ENCODE results near the gene MRPL4.

MRPL4 gene

DNA sequence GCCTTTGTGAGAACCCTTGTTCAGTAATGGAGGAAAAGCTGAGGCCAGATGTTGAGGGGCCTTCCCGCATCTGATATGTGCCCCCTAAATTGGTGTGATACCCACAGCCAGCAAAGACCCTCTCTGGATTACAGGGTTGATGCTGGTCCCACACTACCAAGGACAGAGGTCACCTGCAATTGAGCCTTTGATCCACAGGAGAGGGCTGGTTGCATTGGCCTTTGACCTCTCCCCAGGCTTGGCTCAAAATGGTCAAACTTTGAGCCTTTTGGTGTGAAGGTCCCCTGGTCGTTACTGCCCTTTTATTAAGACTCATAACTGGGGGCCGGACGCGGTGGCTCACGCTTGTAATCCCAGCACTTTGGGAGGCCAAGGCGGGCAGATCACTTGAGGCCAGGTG, 8.4 kb upstream of the MRPL4 start:
- POLR2A ChIA-PET: no interaction called here

DNA sequence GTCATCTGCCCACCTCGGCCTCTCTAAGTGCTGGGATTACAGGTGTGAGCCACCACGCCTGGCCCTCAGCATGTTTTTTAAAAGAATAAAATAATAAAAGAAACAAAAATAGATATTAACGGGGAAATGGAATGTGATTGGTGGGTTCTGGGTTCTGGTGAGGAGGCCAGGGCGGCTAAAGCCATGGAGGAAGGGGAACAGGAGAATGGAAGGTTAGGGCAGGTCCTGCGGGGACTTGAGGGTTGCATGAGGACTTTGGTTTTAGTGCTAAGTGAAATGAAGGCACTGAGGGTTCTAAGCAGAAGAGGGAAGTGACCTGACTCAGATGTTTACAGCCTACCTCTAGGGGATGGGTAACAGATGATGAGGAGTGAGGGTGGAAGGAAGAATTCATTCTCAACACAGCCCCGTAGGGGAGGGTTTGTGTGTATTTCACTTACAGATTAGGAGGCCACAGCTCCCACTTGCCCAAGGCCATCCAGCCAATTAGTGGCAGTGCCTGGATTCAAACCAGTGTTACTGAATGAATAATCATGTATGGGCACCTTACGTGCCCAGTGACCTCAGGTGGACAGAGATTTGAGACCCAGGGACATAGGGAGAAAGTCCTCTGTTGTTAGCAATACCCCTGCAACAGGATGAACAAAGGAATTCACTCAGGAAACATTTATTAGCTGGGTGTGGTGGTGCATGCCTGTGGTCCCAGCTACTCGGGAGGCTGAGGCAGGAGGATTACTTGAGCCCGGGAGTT, 6.7 kb upstream of the MRPL4 start:
- ChIA-PET POLR2A (no interaction called here), CTCF (interaction anchor here (0.7 to 2.1 kb wide), 14 partner anchors 10 to 315 kb away, joined by 3 to 6 read pairs (median 4); no protein-coding TSS in a partner anchor)
- no peak for DNase-seq (ENCODE audit: low read depth, low spot score)
- TF ChIP-seq, protein P1, sequence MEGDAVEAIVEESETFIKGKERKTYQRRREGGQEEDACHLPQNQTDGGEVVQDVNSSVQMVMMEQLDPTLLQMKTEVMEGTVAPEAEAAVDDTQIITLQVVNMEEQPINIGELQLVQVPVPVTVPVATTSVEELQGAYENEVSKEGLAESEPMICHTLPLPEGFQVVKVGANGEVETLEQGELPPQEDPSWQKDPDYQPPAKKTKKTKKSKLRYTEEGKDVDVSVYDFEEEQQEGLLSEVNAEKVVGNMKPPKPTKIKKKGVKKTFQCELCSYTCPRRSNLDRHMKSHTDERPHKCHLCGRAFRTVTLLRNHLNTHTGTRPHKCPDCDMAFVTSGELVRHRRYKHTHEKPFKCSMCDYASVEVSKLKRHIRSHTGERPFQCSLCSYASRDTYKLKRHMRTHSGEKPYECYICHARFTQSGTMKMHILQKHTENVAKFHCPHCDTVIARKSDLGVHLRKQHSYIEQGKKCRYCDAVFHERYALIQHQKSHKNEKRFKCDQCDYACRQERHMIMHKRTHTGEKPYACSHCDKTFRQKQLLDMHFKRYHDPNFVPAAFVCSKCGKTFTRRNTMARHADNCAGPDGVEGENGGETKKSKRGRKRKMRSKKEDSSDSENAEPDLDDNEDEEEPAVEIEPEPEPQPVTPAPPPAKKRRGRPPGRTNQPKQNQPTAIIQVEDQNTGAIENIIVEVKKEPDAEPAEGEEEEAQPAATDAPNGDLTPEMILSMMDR (IDR thresholded peaks at IDR 0.05; ENCODE audit: insufficient read depth, low read length, missing control alignments): no peak
- no peak overlapping the region for H3K4me3 ChIP-seq (ENCODE audit: low read depth, low read length)

More for the DNA sequence above, 8.4 kb upstream of the MRPL4 start:
- TF ChIP-seq, protein P1 (IDR thresholded peaks at IDR 0.05; ENCODE audit: insufficient read depth, low read length, missing control alignments): no peak
- no peak for DNase-seq (ENCODE audit: low read depth, low spot score)
- CTCF ChIA-PET: interaction anchor here (0.8 to 2.1 kb wide), 4 partner anchors 15 to 243 kb away, joined by 3 to 6 read pairs (median 4); no protein-coding TSS in a partner anchor
- H3K4me3 ChIP-seq (ENCODE audit: low read depth, low read length): no peak overlapping the region

GRCh38 chr19:10246511-10246910, 5.5 kb upstream of the MRPL4 start:
- no peak for DNase-seq (ENCODE audit: low read depth, low spot score)
- no peak overlapping the region for H3K4me3 ChIP-seq (ENCODE audit: low read depth, low read length)
- ChIA-PET CTCF (interaction anchor here (1.0 to 1.9 kb wide), 6 partner anchors 12 to 316 kb away, joined by 3 to 6 read pairs (median 4); no protein-coding TSS in a partner anchor), POLR2A (no interaction called here)
- TF ChIP-seq, protein P1 (IDR thresholded peaks at IDR 0.05; ENCODE audit: insufficient read depth, low read length, missing control alignments): no peak

GRCh38 chr19:10252707-10253106, 693 bp downstream of the MRPL4 start:
- ChIA-PET CTCF (interaction anchor here (19.7 kb wide), 1 partner anchor 134 kb away, joined by 1180 read pairs; the partner anchor contains the start of genes CDC37 and TYK2), POLR2A (no interaction called here)
- TF ChIP-seq, protein P1 (IDR thresholded peaks at IDR 0.05; ENCODE audit: insufficient read depth, low read length, missing control alignments): no peak
- H3K4me3 ChIP-seq (ENCODE audit: low read depth, low read length): peak overlapping the region; percentile 99
- DNase-seq (ENCODE audit: low read depth, low spot score): no peak

DNA sequence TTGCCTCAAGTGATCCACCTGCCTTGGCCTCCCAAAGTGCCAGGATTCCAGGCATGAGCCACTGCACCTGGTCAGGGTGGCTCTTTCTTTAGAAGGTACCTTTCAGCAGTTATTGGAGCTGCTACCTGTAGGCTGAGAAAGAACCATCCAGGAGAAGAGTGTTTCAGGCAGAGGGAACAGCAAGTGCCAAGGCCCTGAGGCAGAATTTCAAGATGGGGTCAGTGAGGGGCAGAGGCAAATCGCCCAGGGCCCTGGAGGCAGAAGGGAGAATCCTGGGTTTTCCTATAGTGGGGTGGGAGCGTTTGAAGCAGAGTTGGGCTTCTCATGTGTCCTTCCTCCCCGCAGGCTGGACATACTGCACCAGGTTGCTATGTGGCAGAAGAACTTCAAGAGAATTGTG, 2.2 kb downstream of the MRPL4 start:
- no peak for DNase-seq (ENCODE audit: low read depth, low spot score)
- TF ChIP-seq, protein P1 (IDR thresholded peaks at IDR 0.05; ENCODE audit: insufficient read depth, low read length, missing control alignments): no peak
- POLR2A ChIA-PET: no interaction called here
- CTCF ChIA-PET: interaction anchor here (1.0 to 19.7 kb wide), 2 partner anchors 15 to 132 kb away, joined by 3 to 1180 read pairs; partner anchors contain the start of genes CDC37 and TYK2
- H3K4me3 ChIP-seq (ENCODE audit: low read depth, low read length): no peak overlapping the region

DNA sequence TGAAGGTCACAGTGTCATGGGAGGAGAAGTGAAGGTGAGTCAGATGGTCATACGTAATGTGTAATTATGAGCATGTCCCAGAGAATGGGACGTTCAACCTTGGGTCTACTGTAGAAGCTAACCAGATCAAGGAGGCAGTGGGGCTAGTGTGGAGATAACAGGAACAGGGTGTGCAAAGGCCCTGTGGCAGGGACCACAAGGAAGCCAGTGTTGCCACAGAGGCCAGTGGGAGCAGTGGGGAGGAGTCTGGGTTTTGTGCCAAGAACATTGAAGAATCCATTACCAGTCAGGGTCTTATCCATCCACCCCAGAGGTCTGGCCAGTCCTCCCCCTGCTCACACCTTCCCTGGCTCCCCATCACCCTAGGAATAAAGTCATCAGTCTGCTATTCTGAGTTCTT, 3.3 kb downstream of the MRPL4 start:
- no peak overlapping the region for H3K4me3 ChIP-seq (ENCODE audit: low read depth, low read length)
- TF ChIP-seq, protein P1 (IDR thresholded peaks at IDR 0.05; ENCODE audit: insufficient read depth, low read length, missing control alignments): no peak
- CTCF ChIA-PET: interaction anchor here (1.3 to 19.7 kb wide), 3 partner anchors 14 to 131 kb away, joined by 3 to 1180 read pairs (median 98); partner anchors contain the start of genes CDC37, ICAM1 and TYK2
- POLR2A ChIA-PET: no interaction called here
- no peak for DNase-seq (ENCODE audit: low read depth, low spot score)
